Measurements from ENCODE around the gene TPP2.

Gene TPP2

GRCh38 chr13:102596147-102597028 is at the start of gene TPP2:
TSS of gene TPP2 (plus strand) at chr13:102596986. CDS start at chr13:102597039, 53 bp downstream.
- in situ Hi-C loops (cut with HindIII; ENCODE audit: low pct_ligation_motif_present, low sequenced_read_pairs): loop anchor here (25.0 kb wide), 1 partner anchor 266 kb away; no protein-coding TSS in a partner anchor
- Histone ChIP-seq H3K27ac (peak within 1 kb of the TSS; percentile 93), H3K27me3 (replicated peaks) (no peaks in the 10 kb centered on the region), H3K36me3 (replicated peaks) (no peaks in the 10 kb centered on the region), H3K4me3 (ENCODE audit: low read depth, low read length) (peak within 1 kb of the TSS; percentile 94)
- peak; percentile 98 for DNase-seq
- no peak for TF ChIP-seq CTCF (IDR thresholded peaks at IDR 0.05; ENCODE audit: low read depth, low read length, missing control alignments)

GRCh38 chr13:102548811-102549210 is 48.0 kb upstream of the TPP2 start:
- in situ Hi-C loops (cut with HindIII; ENCODE audit: low pct_ligation_motif_present, low sequenced_read_pairs): no loop called here
- Histone ChIP-seq H3K4me3 (ENCODE audit: low read depth, low read length) (no peak overlapping the region), H3K27me3 (replicated peaks) (no peaks in the 10 kb centered on the region), H3K36me3 (replicated peaks) (no peaks in the 10 kb centered on the region), H3K27ac (no peak overlapping the region)
- no peak for DNase-seq
- TF ChIP-seq CTCF (IDR thresholded peaks at IDR 0.05; ENCODE audit: low read depth, low read length, missing control alignments): no peak

- Histone ChIP-seq H3K36me3 (replicated peaks) (no peaks in the 10 kb centered on the region), H3K27me3 (replicated peaks) (no peaks in the 10 kb centered on the region), H3K27ac (no peak overlapping the region), H3K4me3 (ENCODE audit: low read depth, low read length) (no peak overlapping the region)
- TF ChIP-seq CTCF (IDR thresholded peaks at IDR 0.05; ENCODE audit: low read depth, low read length, missing control alignments): no peak
- no peak for DNase-seq
- in situ Hi-C loops (cut with HindIII; ENCODE audit: low pct_ligation_motif_present, low sequenced_read_pairs): no loop called here
These were observed 46.3 kb upstream of the TPP2 start for GRCh38 chr13:102550507-102550906.

- Histone ChIP-seq H3K27ac (no peak overlapping the region), H3K27me3 (replicated peaks) (no peaks in the 10 kb centered on the region), H3K36me3 (replicated peaks) (no peaks in the 10 kb centered on the region), H3K4me3 (ENCODE audit: low read depth, low read length) (no peak overlapping the region)
- peak; percentile 36 for DNase-seq
- TF ChIP-seq CTCF (IDR thresholded peaks at IDR 0.05; ENCODE audit: low read depth, low read length, missing control alignments): peak; percentile 68
- in situ Hi-C loops (cut with HindIII; ENCODE audit: low pct_ligation_motif_present, low sequenced_read_pairs): no loop called here
These were observed 40.8 kb upstream of the TPP2 start for GRCh38 chr13:102555914-102556553.

- no peak for DNase-seq
- TF ChIP-seq CTCF (IDR thresholded peaks at IDR 0.05; ENCODE audit: low read depth, low read length, missing control alignments): no peak
- Histone ChIP-seq H3K27ac (no peak overlapping the region), H3K27me3 (replicated peaks) (no peaks in the 10 kb centered on the region), H3K36me3 (replicated peaks) (no peaks in the 10 kb centered on the region), H3K4me3 (ENCODE audit: low read depth, low read length) (no peak overlapping the region)
- in situ Hi-C loops (cut with HindIII; ENCODE audit: low pct_ligation_motif_present, low sequenced_read_pairs): no loop called here
These were observed 40.0 kb upstream of the TPP2 start for GRCh38 chr13:102556806-102557205.
